ENCODE data around the gene NQO2.
"Not testable (repeated sequence)": the region's sequence is repeated elsewhere in the genome, so short reads cannot be mapped to it uniquely, and the experiment has no call there.

Gene NQO2

DNA sequence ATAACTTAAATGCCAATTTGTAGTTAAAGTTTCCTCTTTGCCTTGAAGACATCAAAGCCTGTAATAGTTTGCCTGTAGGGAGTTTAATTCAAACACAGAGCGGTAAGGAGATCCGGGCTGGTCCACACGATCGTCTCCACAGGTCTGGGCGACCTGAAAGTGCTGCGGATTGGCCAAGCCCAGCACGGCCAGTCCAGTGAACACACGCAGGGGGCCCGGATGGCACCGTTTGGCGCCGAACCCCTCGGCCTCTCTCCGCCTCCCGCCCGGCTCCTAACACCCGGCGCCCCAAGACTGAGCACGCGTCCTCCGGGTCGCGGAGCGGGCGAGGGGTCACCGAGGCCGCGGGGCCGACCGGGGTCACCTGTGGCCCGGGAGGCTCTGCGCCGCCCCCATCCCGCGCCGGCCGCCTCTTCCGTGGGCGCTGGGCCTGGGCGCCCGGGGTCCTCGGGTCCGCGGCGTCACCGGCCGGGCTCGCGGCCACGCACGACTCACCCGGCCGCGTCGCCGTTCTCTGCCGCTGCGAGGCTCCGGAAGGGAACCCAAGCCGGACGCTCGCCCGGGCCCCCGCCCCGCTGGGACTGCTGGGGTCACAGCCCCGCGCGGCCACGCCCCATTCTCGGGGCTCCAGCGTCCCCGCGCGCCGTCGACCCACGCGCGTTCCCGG lies 28.8 kb upstream of the NQO2 start:
- no peak for DNase-seq

DNA sequence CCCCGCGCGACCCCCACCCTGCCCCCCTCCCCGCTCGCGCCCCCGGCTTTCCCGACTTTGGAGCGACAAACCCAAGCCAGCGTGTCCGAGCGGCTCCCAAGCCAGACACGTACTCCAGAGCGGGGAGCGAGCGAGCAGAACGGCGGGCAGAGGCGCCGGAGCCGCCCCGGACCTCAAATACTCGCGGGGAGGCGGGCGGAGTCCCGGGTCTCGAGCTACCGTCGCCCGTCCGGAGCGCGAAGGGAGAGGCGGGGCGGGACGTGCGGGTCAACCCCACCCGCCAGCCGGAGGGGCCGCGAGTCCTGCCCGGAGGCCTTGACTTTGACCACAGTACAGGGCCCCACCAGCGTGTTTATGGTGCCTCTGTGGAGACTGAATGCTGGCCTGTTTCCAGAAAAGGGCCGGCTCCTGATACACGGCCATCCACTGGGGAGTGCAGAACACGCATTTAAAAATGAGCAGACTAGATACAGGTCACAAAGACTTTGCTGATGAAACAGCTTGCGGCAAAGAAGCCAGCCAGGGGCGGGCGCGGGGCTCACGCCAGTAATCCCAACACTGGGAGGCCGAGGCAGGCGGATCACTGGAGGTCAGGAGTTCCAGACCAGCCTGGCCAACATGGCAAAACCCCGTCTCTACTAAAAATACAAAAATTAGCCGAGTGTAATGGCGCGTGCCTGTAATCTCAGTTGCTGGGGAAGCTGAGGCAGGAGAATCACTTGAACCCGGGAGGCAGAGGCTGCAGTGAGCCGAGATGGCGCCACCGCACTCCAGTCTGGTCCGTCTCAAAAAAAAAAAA lies 28.1 kb upstream of the NQO2 start, which contains the start of gene SERPINB6:
Gene SERPINB6, minus strand, starts transcription at position 148 of the 799 bp plus-strand sequence. CDS start 12,235 bp downstream, outside the sequence.
- no peak for DNase-seq

DNA sequence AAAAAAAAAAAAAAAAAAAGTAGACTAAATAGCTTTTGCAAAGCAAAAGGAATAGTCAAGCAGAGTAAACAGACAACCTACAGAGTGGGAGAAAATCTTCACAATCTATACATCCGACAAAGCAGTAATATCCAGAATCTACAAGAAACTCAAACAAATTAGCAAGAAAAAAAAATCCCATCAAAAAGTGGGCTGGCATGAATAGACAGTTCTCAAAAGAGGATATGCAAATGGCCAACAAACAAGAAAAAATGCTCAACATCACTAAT lies 27.5 kb upstream of the NQO2 start:
- DNase-seq, result not testable (repeated sequence)

DNA sequence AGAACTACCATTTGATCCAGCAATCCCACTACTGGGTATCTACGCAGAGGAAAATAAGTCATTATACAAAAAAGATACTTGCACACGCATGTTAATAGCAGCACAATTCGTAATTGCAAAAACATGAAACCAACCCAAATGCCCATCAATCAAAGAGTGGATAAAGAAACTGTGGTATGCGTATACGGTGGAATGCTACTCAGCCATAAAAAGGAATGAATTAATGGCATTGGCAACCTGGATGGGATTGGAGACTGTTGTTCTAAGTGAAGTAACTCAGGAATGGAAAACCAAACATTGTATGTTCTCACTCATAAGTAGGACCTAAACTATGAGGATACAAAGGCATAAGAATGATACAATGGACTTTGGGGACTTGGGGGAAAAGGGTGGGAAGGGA lies 27.0 kb upstream of the NQO2 start:
- DNase-seq, result not testable (repeated sequence)

DNA sequence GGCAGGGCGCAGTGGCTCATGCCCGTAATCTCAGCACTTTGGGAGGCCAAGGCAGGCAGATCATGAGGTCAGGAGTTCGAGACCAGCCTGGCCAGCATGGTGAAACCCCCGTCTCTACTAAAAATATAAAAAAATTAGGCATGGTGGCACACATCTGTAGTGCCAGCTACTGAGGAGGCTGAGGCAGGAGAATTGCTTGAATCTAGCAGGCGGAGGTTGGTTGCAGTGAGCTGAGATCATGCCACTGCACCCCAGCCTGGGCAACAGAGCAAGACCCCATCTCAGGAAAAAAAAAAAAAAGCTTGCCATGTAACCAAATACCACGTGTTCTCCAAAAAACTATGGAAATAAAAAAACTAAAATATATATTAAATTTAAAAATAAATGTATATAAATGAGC lies 26.5 kb upstream of the NQO2 start:
- DNase-seq, result not testable (repeated sequence)

DNA sequence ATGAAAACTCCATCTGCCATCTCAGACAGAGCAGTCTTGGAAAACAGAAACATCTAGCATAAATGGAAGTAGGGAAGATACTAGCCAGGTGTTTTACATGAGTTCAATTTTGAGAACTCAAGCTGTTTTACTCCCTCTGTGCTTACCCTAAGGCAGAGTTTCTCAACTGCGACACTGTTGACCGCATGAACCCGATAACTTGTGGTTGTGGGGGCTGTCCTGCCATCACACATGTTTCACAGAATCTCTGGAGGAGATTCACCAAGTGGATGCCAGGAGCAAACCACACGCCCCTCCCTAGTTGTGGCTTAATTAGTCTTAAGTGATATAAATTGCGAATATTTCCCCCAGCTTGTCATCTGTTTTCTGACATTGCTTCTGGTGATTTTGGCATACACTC lies 26.0 kb upstream of the NQO2 start:
- DNase-seq, result no peak

DNA sequence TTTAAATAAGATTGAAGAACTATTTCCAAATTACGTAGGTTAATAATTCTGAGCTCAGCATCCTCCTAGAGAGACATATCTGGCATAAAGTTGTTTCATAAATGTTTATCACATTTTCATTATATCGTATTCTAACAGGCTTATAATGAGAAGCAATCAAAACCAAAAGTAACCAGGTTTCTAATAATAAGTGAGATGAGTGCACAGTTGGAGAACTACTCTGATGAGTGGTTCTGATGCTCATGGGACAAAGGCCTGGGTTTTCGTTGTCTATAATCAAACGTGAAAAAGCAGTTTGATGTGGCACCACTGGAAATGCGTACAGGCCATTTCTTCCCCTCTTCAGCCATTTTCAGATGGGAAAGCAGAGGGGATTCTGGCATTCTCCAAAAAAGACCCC lies 23.6 kb upstream of the NQO2 start:
- no peak for DNase-seq

DNA sequence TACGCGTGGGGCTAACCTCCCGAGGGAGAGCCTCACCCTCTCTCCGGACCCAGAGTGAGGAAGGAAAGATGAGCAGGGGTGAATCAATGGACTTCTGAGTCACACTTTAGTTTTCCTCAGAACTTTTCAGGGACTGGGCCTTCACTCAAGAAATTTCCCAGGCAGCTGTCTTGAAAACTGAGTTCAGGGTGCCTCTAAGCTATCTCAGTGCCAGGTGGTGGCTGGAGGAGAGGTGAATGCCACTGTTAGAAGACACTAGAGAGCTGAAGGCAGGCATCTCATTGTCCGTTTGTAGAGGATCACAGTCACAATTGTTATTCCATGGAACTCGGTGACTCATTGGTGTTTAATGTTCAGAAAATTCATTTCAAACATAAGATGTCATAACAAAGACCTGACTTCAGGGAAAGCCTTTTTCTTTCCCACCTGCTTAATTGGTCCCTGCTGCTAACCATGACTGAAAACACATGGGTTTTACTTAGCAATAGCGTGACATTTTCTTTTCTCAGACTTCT lies 23.1 kb upstream of the NQO2 start:
- no peak for DNase-seq

DNA sequence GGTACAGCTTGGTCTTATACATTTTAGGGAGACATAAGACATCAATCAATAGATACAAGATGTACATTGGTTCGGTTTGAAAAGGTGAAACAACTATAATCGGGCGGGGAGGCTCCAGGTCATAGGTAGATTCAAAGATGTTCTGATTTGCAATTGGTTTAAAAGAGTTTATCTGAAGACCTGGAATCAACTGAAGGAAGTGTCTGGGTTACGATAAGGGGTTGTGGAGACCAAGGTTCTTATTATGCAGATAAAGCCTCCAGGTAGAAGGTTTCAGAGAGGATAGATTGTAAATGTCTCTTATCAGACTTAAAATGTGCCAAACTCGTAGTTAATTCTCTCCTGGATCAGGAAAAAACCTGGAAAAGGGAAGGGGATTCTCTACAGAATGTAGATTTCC lies 22.4 kb upstream of the NQO2 start:
- no peak for DNase-seq

DNA sequence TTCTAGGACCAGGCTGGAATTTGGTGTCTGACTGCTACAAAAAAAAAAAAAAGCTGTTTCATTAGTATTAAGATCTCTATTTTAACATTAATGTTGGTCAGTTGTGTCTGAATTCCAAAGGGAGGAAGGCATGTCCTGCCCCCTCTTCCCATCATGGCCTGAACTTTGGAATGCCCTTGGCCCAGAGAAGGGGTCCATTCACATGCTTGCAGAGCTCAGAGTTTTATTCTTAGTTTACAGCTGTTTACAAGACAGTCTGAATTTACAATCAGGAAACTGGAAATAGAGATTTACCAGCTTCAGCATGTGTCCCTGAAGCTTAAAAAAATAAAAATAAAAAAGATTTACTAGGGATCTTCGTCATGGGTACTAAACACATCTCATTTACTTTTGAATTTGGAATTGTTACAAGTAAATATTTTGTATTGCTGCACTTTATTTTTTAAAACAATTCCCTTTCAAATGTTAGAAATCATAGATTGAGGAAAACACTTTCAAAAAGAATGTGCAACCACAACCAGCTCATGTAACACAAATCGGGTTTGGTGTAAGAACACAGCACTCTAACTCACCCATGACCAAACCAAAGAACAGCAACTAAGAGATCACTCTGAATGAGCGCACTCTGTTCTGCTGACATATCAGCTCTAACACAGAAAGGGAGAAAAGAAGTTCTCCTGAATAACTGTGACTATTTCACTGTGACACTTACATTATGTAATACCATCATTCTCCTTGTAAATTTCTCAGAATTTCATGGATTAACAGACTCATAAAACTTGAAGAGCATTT lies 21.7 kb upstream of the NQO2 start:
- DNase-seq, result no peak

DNA sequence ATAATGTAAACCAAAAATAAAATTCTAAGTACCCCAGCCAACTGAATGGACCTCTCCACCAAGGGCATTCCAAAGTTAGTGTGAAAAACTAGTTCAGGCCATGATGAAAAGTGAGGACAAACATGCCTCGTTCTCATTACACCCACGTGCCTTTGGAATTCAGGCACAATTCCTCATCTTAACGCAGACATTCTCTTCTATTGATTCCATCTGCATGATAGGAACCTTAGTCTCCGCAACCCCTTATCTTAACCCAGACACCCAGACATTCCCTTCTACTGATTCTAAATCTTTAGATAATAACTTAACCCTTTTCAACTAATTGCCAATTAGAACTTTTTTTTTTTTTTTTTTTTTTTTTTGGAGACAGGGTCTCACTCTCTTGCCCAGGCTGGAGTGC lies 20.8 kb upstream of the NQO2 start:
- DNase-seq, result no peak

DNA sequence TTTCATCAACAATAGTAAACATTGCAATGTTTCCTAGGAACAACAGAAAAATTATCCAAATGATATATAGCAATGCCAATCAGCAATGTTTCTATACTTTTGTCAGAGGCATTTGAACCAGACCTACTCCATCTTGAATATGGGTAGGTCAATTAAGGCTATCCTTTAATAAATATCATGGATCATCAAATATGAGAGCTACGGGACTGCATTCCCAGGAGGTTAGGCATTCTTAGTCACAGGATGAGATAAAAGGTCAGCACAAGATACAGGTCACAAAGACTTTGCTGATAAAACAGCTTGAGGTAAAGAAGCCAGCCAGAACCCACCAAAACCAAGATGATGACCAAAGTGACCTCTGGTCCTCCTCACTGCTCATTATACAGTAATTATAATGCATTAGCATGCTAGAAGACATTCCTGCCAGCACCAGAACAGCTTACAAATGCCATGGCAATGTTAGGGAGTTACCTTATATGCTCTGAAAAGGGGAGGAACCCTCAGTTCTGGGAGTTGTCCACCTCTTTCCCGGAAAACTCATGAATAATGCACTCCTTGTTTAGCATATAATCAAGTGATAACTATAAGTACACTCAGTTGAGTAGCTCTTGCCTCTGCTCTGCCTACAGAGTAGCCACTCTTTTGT lies 19.8 kb upstream of the NQO2 start:
- no peak for DNase-seq

DNA sequence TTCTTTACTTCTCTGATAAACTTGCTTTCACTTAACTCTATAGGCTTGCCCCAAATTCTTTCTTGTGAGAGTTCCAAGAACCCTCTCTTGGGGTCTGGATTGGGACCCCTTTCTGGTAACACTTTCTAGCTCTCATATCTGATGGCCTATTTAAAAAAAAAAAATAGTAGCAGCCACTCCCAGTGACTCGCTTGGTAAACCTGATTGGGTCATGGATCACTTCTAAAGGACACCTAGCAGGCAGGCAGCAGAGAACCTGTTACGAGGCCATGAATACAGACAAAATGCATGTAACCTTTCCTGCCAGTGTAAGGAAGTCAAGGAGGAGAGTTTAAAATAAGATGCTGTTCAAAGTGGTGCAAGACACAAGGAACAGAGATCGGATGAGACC lies 19.2 kb upstream of the NQO2 start:
- DNase-seq, result no peak

DNA sequence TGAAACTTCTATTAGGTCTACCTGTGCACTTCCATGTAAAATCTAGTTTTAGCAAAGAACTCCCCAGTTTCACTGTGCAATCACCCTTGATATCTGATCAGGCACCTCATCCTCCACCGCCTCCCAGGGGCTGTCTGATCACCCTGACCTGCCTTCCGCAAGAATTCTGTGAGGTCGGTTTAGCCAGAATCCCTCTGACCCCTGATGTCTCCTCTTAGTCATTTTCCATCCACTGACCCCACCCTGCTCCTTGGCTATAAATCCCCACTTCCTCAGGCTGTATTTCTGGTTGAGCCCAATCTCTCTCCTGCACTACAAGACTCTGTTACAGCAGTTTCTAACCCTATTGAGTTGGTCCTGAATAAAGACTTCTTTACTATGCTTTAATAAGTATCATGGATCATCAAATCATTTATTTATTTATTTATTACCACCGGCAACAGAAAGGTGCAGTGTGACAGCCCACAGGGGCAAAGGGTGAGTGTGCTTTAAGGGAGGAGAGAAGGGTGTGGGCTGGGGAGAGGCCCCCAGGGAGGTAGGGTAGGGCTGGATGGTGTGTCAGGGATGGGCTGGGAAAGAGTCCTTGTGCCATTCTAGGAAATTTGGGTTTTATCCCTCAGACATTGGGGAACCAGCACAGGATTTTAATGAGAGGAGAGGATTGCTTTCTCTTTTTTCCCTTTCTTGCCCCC lies 17.1 kb upstream of the NQO2 start:
- DNase-seq, result no peak

DNA sequence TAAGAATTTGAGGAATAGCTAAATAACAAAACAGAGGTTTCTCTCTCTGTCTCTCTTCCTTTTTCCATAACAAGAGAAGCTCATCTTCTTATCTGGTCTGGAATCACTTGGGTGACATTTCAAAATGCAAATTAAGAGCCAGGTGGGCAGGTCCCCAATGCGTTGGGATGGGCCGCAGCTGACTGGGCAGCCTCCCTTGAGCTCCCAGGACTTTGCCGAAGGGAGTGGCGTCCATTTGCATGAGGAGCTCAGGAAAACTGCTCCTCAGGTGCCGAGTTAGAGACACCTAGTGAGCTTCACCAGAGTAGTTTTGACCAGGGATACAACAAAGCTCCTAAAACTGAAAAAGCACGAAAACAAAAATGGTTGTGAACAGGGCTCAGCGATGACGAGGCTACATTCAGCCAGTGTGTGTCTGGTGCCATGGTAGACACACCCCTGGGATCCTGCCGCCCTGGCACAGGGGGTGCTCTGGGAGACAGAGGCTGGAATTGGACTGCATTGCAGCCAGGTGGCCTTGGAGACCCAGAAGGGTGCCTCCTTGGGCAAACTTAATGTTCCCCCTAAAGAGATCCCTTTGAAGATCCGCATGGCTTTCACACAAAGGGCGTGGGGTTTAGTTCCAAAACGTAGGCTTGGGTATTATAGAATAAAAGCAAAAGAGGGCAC lies 14.8 kb upstream of the NQO2 start:
- DNase-seq, result no peak

DNA sequence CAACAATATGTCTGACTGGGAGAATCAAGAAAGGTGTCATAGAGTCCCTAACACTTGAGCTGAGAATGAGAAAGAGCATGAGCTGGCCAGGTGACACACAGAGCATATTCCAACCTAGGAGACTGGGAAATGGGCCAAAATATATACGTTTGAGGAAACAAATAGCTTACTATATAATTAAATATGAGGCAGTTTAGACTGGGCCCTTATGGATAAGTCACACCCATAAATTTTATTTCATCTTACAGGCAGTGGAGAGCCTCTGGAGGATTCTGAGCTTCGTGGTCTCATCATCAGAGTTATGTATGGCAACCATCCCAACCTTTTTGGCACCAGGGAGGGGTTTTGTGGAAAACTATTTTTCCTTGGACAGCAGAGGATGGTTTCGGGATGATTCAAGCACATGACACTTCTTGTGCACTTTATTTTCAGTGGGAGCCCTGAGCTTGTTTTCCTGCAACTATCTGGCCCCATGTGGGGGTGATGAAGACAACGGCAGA lies 12.9 kb upstream of the NQO2 start:
- DNase-seq, result no peak

DNA sequence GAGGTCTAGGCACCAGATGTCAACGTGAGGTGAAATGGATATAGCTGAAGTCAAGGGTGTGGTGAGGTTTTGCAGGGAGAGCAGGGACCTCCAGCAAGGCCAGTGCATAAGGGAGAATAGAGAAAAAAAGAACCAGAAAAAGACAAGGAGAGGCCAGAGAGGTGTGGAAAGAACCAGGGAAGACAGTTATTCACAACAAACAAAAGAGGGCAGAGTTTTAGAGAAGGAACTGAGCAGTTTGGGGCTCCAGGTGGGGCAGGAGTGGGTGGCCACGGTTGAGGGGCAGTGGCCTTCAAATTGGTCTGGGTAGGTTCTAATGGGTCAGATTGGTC lies 11.6 kb upstream of the NQO2 start:
- DNase-seq, result no peak

DNA sequence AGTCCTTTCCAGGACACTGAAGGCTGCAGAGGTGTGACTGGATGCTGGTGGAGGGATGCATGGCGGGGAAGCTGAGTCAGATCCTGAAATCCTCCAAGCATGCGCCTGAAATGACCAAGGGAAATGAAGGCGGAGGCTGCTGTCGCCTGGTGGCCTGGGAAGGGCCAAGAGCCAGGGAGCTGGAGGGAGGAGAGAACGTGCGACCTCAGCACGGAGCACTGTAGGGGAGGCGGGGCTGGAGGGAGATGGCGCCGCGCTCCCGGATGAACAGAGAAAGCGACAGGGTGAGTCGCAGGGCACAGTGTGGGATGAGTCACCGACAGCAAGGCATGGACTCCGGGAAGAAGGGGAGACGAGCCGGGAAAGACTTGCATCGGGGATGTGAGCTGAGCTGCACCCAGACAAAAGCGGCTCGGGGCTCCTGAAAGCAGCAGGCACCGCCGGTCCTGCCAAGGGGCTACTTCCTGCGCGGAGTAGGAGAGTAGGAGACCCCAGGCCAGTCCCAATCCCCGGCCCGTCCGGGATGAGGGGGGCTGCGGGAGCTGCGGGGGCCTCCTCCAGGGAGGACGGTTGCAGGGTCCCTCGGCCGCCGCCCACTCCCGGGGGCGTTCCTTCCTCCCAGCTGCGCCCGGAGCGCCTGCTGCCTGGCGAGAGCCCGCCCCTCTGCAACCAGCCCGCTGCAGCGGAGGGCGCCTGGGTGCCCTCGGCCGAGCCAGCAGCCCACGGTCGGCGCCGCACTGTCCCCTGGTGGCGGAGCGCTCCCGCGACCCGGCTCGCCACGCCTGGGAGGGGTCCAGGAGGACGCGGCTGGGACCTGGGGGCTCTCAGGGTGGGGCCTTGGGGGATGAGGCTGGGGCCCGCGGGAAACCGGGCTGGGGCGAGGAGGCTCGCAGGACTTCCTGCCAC lies 11.0 kb upstream of the NQO2 start:
- DNase-seq, result peak; percentile 60

DNA sequence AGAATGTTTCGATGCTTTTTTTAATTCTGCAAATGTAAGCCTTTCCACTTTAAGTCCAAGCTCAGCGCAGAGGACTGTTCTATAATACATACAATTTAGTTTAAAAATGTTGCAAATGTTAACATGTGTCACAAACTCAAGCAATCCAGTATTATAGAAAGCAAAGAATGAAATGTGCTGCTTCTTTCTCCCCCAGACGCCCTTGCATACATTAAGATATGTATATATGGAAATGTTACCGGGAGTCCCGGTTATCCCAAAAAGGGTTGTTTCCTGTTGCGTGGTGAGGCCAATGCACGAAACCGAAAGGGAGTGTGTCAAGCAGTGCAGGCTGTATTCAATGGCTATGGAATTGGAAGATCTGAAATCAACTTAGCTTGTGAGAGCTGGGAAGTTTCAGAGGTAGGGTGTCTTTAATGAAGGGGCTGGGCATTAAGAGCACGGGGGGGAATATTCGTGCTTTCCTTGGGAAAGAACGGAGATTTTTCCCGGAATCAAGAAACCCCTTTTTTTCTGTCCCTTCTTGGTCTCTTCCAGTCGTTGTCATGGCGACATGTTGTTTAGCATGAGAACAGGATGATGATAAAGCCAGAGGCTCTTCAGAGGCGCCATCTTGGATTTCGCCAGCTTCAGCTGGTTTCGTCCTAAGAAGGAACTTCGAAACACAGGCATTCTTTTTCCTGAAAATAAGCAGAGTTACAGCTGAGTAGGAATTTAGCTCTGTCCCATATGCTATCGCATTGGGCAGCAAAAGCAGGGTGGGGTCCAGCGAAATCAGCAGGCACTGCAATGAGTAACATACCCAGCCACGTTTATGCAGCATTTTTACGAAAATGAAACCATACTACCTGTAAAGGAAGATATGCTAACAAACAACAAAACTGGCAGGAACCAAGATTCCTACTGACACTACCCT lies 10.1 kb upstream of the NQO2 start:
- DNase-seq, result peak; percentile 97
